ENCODE measurements around the gene ATP8B3. TPM values are rescaled to one million over a fixed set of nuclear protein-coding genes. Genes with fewer than 3 reads are reported as not detected.

Gene ATP8B3
- total and polyA plus RNA-seq, 10 of the 15 experiments (the other 5 are each of a cell fraction or from before 2014, with no cell fraction given) = 0.13 to 1.7 (median 0.52) TPM

GRCh38 chr19:1807030-1807694 is 4.9 kb downstream of the ATP8B3 start:
- no peaks in the 10 kb centered on the region for H3K27me3 ChIP-seq (replicated peaks in 1 of 2; ENCODE audit: control insufficient read depth in 2 of 2, insufficient read depth in 2 of 2, low read length in 1 of 2)
- H4K20me1 ChIP-seq (ENCODE audit: control insufficient read depth, insufficient read depth) = no peaks in the 10 kb centered on the region
- ATAC-seq (no peak), DNase-seq (ENCODE audit: low read depth, low spot score) (no peak), FAIRE-seq (no peak)
- H3K79me2 ChIP-seq (ENCODE audit: control insufficient read depth, insufficient read depth, low read length) = no peaks in the 10 kb centered on the region
- H3K36me3 ChIP-seq (ENCODE audit: control insufficient read depth in 2 of 2, insufficient read depth in 2 of 2, low read length in 1 of 2) = no peaks in the 10 kb centered on the region
- intact Hi-C loops (cut with micrococcal nuclease; ENCODE audit: unreplicated experiment) = no loop called here
- RAD21 ChIA-PET (ENCODE audit: unreplicated experiment) = no interaction called here
- in situ Hi-C loops (cut with MboI) = no loop called here
- H3K4me1 ChIP-seq (ENCODE audit: control insufficient read depth, insufficient read depth, low read length) = no peaks in the 10 kb centered on the region
- no peaks in the 10 kb centered on the region for H3K9me3 ChIP-seq (replicated peaks; ENCODE audit: control insufficient read depth, insufficient read depth, low read length)
- H3K4me3 ChIP-seq = no peak overlapping the region
- POLR2A ChIA-PET = no interaction called here
- no TSS peak for BruUV-seq (replicated peaks)
- SMC1A ChIA-PET (ENCODE audit: uncharacterized antibody, unreplicated experiment) = no interaction called here
- H3K27ac ChIP-seq (ENCODE audit: control insufficient read depth, insufficient read depth) = no peak overlapping the region
- WGBS (ENCODE audit: insufficient coverage, insufficient replicate concordance, low lambda C conversion rate, missing lambda C conversion rate) = 54% methylated on average over 17 of the region's 28 CpGs
- no peak overlapping the region for H3K4me2 ChIP-seq (ENCODE audit: control insufficient read depth, insufficient read depth)
- TF ChIP-seq RELB (IDR thresholded peaks at IDR 0.05; ENCODE audit: low read depth) (no peak), KAT2A (conservative IDR thresholded peaks at IDR 0.05; ENCODE audit: control insufficient read depth, low read depth, low read length) (no peak), EGR1 (IDR thresholded peaks at IDR 0.05; ENCODE audit: borderline replicate concordance in 1 of 2, low read depth in 2 of 2, low read length in 2 of 2) (no peak), ATF2 (IDR thresholded peaks at IDR 0.05; ENCODE audit: low read length) (no peak), ZBTB4 (CRISPR knock-in tag; IDR thresholded peaks at IDR 0.05) (no peak), CBFB (IDR thresholded peaks at IDR 0.05; ENCODE audit: low read depth) (no peak)
- no peak overlapping the region for H3K9ac ChIP-seq (ENCODE audit: control insufficient read depth, insufficient read depth, low read length)
- H2AFZ ChIP-seq (ENCODE audit: control insufficient read depth, low read depth, low read length) = no peak overlapping the region
- CTCF ChIA-PET = no interaction called here

All from GM12878 (cell line).